WI38 (cell line): ENCODE results near the gene PTPRR.
"Not testable (repeated sequence)": the region's sequence is repeated elsewhere in the genome, so short reads cannot be mapped to it uniquely, and the experiment has no call there.

Experiments used
- H3K4me3 ChIP-seq: 2 replicates; pipeline ENCODE4 v1.5.1; 2011; ENCODE audit warnings: low read depth, mild to moderate bottlenecking, control low read depth, low read length
- TF ChIP-seq, protein P1 (sequence below): IDR thresholded peaks from 2 replicates; pipeline ENCODE4 v1.5.1; 2012; ENCODE audit warnings: low read depth, mild to moderate bottlenecking, control low read depth, low read length

The PTPRR gene

DNA sequence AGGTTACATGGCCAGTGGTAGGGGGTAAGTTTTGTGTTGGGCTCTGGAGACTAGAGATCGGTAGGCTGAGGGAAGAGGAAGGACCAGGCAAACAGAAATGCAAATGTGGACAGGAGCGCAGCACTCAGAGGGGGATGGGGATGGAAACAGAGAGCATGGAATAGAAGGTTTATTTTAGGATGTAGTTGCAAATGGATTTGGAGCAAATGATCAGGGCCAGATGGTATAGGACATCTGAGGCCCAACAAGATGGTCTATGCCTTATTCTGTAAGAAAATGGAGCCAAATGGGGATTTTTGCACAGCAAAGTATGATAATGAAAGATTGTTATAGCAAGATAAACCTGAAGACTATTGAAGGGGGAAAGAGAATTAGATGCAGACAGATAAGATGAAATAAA lies 180.8 kb downstream of the PTPRR start:
- TF ChIP-seq, protein P1, sequence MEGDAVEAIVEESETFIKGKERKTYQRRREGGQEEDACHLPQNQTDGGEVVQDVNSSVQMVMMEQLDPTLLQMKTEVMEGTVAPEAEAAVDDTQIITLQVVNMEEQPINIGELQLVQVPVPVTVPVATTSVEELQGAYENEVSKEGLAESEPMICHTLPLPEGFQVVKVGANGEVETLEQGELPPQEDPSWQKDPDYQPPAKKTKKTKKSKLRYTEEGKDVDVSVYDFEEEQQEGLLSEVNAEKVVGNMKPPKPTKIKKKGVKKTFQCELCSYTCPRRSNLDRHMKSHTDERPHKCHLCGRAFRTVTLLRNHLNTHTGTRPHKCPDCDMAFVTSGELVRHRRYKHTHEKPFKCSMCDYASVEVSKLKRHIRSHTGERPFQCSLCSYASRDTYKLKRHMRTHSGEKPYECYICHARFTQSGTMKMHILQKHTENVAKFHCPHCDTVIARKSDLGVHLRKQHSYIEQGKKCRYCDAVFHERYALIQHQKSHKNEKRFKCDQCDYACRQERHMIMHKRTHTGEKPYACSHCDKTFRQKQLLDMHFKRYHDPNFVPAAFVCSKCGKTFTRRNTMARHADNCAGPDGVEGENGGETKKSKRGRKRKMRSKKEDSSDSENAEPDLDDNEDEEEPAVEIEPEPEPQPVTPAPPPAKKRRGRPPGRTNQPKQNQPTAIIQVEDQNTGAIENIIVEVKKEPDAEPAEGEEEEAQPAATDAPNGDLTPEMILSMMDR = no peak
- H3K4me3 ChIP-seq = no peak overlapping the region

DNA sequence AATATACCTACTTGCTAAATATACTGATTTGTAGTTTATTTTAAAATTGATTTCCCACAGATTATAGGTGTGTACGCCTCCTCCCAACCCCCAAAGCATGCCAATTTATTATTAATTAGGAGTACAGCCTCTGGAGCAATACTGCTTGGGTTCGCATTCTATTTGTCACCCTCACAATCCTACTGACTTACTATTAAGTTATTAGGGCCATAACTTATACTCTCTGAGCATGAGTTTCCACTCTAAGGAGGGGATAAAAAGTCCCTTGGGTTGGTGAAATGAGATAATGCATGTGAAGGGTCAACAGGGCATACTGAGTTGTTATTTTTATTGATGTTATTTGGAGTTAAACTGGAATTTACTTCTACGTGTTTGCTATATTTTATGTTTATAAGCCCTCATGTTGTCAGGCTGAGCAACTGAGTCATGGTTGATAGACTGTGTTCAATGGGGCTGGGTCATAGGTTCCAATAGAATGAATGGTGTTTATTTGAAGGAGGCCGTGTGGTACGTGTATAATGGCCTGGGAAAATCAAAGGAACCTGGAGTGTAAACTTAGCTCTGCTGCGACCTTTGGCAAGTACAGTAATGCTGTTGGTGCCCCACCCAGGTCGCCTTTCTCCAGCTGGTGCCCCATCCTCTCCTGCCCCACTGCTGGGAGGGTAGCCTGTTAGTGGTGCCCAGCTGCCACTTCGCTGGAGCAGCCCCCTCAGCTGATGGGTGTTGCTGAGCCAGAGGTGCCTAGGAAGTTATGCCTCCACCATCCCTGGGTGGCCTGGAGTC lies 184.0 kb downstream of the PTPRR start:
- H3K4me3 ChIP-seq = no peak overlapping the region
- TF ChIP-seq, protein P1 = no peak

DNA sequence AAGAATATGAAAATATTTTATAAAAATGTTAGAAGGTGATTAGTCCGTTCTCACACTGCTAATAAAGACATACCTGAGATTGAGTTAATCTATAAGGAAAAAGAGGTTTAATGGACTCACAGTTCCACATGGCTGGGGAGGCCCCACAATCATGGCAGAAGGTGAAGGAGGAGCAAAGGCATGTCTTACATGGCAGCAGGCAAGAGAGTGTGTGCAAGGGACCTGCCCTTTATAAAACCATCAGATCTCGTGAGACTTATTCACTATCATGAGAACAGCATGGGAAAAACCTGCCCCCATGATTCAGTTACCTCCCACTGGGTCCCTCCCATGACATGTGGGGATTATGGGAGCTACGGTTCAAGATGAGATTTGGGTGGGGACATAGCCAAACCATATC lies 185.3 kb downstream of the PTPRR start:
- H3K4me3 ChIP-seq = not testable (repeated sequence)

DNA sequence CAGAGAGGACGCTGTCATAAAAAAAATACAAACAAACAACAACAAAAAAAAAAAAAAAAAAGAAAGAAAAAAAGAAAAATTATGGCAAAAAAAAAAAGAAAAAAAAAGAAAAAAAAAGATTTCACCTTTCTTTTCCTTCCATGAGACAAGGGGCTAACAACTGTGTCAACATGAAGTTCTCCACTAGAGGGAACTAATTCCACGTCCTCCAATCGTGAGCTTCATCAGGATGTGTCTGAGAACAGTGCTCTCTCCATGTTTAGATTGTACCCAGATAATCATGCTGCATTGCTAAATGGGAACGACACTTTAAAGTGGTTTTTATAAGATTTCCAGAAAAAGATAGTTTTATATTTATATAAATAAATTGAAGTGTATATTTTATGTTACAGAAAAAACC lies 187.2 kb downstream of the PTPRR start:
- no peak overlapping the region for H3K4me3 ChIP-seq

DNA sequence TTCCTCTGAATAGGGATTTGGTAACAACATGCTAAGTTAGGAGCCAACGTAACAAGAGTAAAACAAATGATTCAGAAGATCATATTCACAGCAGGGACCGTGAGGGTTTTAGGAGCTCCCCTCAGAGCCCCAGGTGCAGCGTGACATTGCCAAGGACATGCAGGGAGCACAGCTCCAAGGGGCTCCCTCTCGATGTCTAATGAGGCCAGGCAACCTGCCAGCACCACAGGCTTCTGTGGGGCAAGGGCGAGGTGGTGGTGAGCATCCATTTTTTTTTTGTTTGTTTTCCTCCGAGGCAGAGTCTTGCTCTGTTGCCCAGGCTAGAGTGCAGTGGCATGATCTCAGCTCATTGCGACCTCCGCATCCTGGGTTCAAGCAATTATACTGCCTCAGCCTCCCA lies 188.3 kb downstream of the PTPRR start:
- TF ChIP-seq, protein P1 = no peak
- H3K4me3 ChIP-seq = no peak overlapping the region

More for the DNA sequence above, 187.2 kb downstream of the PTPRR start:
- TF ChIP-seq, protein P1 = peak; percentile 62

DNA sequence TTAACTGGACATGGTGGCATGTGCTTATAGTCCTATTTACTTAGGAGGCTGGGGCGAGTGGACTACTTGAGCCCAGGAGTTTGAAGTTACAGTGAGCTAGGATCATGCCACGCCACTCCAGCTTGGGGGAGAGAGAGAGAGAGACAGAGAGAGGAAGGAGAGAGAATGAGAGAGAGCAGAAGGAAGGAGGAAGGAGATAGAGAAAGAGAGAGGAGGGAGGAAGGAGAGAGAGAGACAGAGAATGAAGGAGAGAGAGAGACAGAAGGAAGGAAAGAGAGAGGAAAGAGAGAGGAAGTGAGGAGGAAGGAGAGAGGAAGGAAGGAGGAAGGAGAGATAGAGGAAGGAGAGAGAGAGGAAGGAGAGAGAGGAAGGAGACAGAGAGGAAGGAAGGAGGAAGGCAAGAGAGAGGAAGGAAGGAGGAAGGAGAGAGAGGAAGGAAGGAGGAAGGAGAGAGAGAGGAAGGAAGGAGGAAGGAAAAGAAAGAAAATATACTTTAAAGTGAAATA lies 189.8 kb downstream of the PTPRR start:
- no peak overlapping the region for H3K4me3 ChIP-seq
- TF ChIP-seq, protein P1 = no peak

DNA sequence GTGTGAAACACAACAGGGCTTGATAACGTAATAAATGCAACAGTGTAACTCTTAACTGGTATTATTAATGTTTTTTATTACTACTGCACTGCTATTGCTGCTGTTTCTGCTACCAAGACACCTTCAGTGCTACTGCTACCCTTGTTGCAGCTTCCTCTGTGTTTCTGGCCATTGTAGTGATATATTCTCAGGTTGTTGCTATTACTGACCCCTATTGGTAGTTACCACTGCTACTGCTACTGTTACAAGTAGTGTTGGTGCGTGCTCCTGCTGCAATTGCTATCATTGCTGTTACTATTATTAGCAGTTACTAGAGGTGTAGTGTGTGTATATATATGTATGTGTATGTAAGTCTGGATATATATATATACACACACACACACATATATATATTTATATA lies 196.1 kb downstream of the PTPRR start:
- no peak overlapping the region for H3K4me3 ChIP-seq
- TF ChIP-seq, protein P1 = 0 out of 2 replicates have a peak, but pooled peaks have one; percentile 11
